H9 (cell line): ENCODE data around the gene IL6R. TPM values are rescaled to one million over a fixed set of nuclear protein-coding genes. Genes with fewer than 3 reads are reported as not detected.
A peak's percentile ranks its signal among the peaks of the same experiment; 100 is the strongest.

ENCODE experiments used
- DNase-seq: peaks from one replicate; pipeline ENCODE4 v3.0.0-alpha.2; 2017
- H2AFZ ChIP-seq: one replicate; pipeline ENCODE4 v1.6.1; 2013; ENCODE audit warnings: mild to moderate bottlenecking, low read length, control low read depth, moderate library complexity
- H2AK5ac ChIP-seq: 2 replicates; pipeline ENCODE4 v1.6.1; 2013; ENCODE audit warnings: low read length, control low read depth, mixed read lengths; ENCODE audit not compliant: insufficient read length
- H2BK120ac ChIP-seq: one replicate; pipeline ENCODE4 v1.6.1; 2013; ENCODE audit warnings: low read depth, mild to moderate bottlenecking, low read length, control low read depth, inconsistent platforms; ENCODE audit not compliant: poor library complexity, severe bottlenecking
- H2BK12ac ChIP-seq: 2 replicates; pipeline ENCODE4 v1.6.1; 2013; ENCODE audit warnings: low read length, control low read depth, mixed read lengths, low read depth; ENCODE audit not compliant: insufficient read length
- H2BK15ac ChIP-seq: 2 replicates; pipeline ENCODE4 v1.6.1; 2013; ENCODE audit warnings: low read depth, low read length, control low read depth
- H2BK20ac ChIP-seq: one replicate; pipeline ENCODE4 v1.6.1; 2013; ENCODE audit warnings: low read depth, mild to moderate bottlenecking, low read length, control low read depth, inconsistent platforms; ENCODE audit not compliant: poor library complexity, severe bottlenecking
- H2BK5ac ChIP-seq: 2 replicates; pipeline ENCODE4 v1.6.1; 2013; ENCODE audit warnings: low read length, control low read depth, mixed read lengths; ENCODE audit not compliant: insufficient read length
- H3K14ac ChIP-seq: 2 replicates; pipeline ENCODE4 v1.6.1; 2013; ENCODE audit warnings: low read length, control low read depth; ENCODE audit not compliant: insufficient read depth
- H3K18ac ChIP-seq: 2 replicates; pipeline ENCODE4 v1.6.1; 2013; ENCODE audit warnings: low read depth, mild to moderate bottlenecking, mixed read lengths, low read length, control low read depth; ENCODE audit not compliant: insufficient read length
- H3K23ac ChIP-seq: 2 replicates; pipeline ENCODE4 v1.6.1; 2013; ENCODE audit warnings: low read length, control low read depth, mixed read lengths, low read depth; ENCODE audit not compliant: insufficient read length
- H3K23me2 ChIP-seq: 2 replicates; pipeline ENCODE4 v1.6.1; 2013; ENCODE audit warnings: low read depth, mild to moderate bottlenecking, mixed read lengths, low read length, control low read depth; ENCODE audit not compliant: insufficient read length, poor library complexity, severe bottlenecking
- H3K27ac ChIP-seq: 2 replicates; pipeline ENCODE4 v1.5.1; 2013; ENCODE audit warnings: low read length, control low read depth, mixed read lengths, low read depth; ENCODE audit not compliant: insufficient read length
- H3K27me3 ChIP-seq: 2 replicates; pipeline ENCODE4 v1.6.1; 2013; ENCODE audit warnings: low read length, control low read depth, inconsistent platforms; ENCODE audit not compliant: insufficient read depth
- H3K4ac ChIP-seq: 2 replicates; pipeline ENCODE4 v1.6.1; 2013; ENCODE audit warnings: low read depth, mild to moderate bottlenecking, control low read depth, inconsistent platforms, low read length, moderate library complexity
- H3K4me1 ChIP-seq: 2 replicates; pipeline ENCODE4 v1.6.1; 2013; ENCODE audit warnings: low read length, control low read depth, inconsistent platforms; ENCODE audit not compliant: insufficient read depth
- H3K4me2 ChIP-seq: 2 replicates; pipeline ENCODE4 v1.6.1; 2013; ENCODE audit warnings: low read length, control low read depth, mixed read lengths; ENCODE audit not compliant: insufficient read length, insufficient read depth
- H3K56ac ChIP-seq: 2 replicates; pipeline ENCODE4 v1.6.1; 2013; ENCODE audit warnings: low read depth, mild to moderate bottlenecking, mixed read lengths, low read length, control low read depth; ENCODE audit not compliant: insufficient read length
- H3K79me1 ChIP-seq: 2 replicates; pipeline ENCODE4 v1.6.1; 2013; ENCODE audit warnings: low read depth, mild to moderate bottlenecking, moderate library complexity, low read length, control low read depth, inconsistent platforms; ENCODE audit not compliant: insufficient read depth, poor library complexity, severe bottlenecking
- H3K79me2 ChIP-seq: 2 replicates; pipeline ENCODE4 v1.6.1; 2013; ENCODE audit warnings: low read length, control low read depth, inconsistent platforms; ENCODE audit not compliant: insufficient read depth
- H3K9ac ChIP-seq: 2 replicates; pipeline ENCODE4 v1.6.1; 2013; ENCODE audit warnings: low read length, control low read depth, mixed read lengths; ENCODE audit not compliant: insufficient read length; ENCODE audit errors: extremely low read depth
- H3K9me3 ChIP-seq: one replicate; pipeline ENCODE4 v1.6.1; 2013; ENCODE audit warnings: low read depth, low read length, inconsistent platforms; ENCODE audit not compliant: control insufficient read depth
- H3T11ph ChIP-seq: one replicate; pipeline ENCODE4 v1.6.1; 2013; ENCODE audit warnings: mild to moderate bottlenecking, low read length, control low read depth, inconsistent platforms
- H4K20me1 ChIP-seq: one replicate; pipeline ENCODE4 v1.6.1; 2013; ENCODE audit not compliant: control insufficient read depth, insufficient read length, insufficient read depth
- H4K5ac ChIP-seq: 2 replicates; pipeline ENCODE4 v1.6.1; 2013; ENCODE audit warnings: low read depth, mild to moderate bottlenecking, mixed read lengths, low read length, control low read depth; ENCODE audit not compliant: insufficient read length
- H4K8ac ChIP-seq: replicated peaks from 2 replicates; pipeline ENCODE4 v1.6.1; 2013; ENCODE audit warnings: low read length, control low read depth, mixed read lengths, low read depth; ENCODE audit not compliant: insufficient read length
- H4K91ac ChIP-seq: 2 replicates; pipeline ENCODE4 v1.6.1; 2013; ENCODE audit warnings: low read depth, mild to moderate bottlenecking, moderate library complexity, mixed read lengths, low read length, control low read depth; ENCODE audit not compliant: insufficient read length
- H3K27ac Mint-ChIP-seq, 3 experiments: 2 replicates in 2 of 3; 3 replicates in 1 of 3; pipeline ENCODE4 v1.8.0; 2020 to 2021; ENCODE audit warnings: mixed read lengths in 3 of 3, mild to moderate bottlenecking in 1 of 3, moderate library complexity in 1 of 3
- H3K27me3 Mint-ChIP-seq: 2 replicates; pipeline ENCODE4 v1.8.0; 2021; ENCODE audit warnings: low read depth, mild to moderate bottlenecking, moderate library complexity, mixed read lengths
- H3K36me3 Mint-ChIP-seq, 3 experiments: 2 replicates in 2 of 3; 3 replicates in 1 of 3; pipeline ENCODE4 v1.8.0; 2020 to 2021; ENCODE audit warnings: low read depth in 3 of 3, mixed read lengths in 3 of 3; ENCODE audit not compliant: insufficient read depth in 1 of 3
- H3K4me1 Mint-ChIP-seq, 2 experiments: 2 replicates each; pipeline ENCODE4 v1.8.0; 2020; ENCODE audit warnings: mixed read lengths in 2 of 2
- H3K4me3 Mint-ChIP-seq, 2 experiments: 2 replicates in 1 of 2; 3 replicates in 1 of 2; pipeline ENCODE4 v1.8.0; 2020 to 2021; ENCODE audit warnings: mild to moderate bottlenecking in 2 of 2, mixed read lengths in 2 of 2, moderate library complexity in 1 of 2
- H3K9me3 Mint-ChIP-seq, 2 experiments: 2 replicates in 1 of 2; 3 replicates in 1 of 2; pipeline ENCODE4 v1.8.0; 2020; ENCODE audit warnings: mild to moderate bottlenecking in 2 of 2, mixed read lengths in 2 of 2, moderate library complexity in 1 of 2
- WGBS: extraction: QIAGEN DNeasy Blood & Tissue Kit; methylation state at CpG from one replicate; pipeline ENCODE4 v1.1.7; 2013; ENCODE audit warnings: missing lambda C conversion rate, low lambda C conversion rate, mixed read lengths; ENCODE audit not compliant: insufficient read length; ENCODE audit errors: extremely low coverage; 5-methylcytosine and 5-hydroxymethylcytosine counted together
- long read RNA-seq: library from polyadenylated mRNA; unstranded; transcript quantifications from one replicate; pipeline ENCODE4 v2.0.0, GENCODE V29; 2020
- total RNA-seq: library from RNA; stranded (reverse); gene quantifications from 2 replicates; pipeline ENCODE4 v1.2.1, GENCODE V29; 2021
- TF ChIP-seq, protein P1 (sequence below): fragments of 200-600 bp; sonication (generic); conservative IDR thresholded peaks from 3 replicates; pipeline ENCODE4 v1.8.0; 2021; ENCODE audit warnings: antibody characterized with exemption, mild to moderate bottlenecking

IL6R gene
- 1.7 and 2.8 TPM in 2 replicates for total RNA-seq
- long read RNA-seq, full-length matches to known transcripts: 6 of 8 reads
- long read RNA-seq, partial matches to known transcripts: 0 of 8 reads
- long read RNA-seq, other reads (novel, unspliced or antisense): 2 of 8 reads

DNA sequence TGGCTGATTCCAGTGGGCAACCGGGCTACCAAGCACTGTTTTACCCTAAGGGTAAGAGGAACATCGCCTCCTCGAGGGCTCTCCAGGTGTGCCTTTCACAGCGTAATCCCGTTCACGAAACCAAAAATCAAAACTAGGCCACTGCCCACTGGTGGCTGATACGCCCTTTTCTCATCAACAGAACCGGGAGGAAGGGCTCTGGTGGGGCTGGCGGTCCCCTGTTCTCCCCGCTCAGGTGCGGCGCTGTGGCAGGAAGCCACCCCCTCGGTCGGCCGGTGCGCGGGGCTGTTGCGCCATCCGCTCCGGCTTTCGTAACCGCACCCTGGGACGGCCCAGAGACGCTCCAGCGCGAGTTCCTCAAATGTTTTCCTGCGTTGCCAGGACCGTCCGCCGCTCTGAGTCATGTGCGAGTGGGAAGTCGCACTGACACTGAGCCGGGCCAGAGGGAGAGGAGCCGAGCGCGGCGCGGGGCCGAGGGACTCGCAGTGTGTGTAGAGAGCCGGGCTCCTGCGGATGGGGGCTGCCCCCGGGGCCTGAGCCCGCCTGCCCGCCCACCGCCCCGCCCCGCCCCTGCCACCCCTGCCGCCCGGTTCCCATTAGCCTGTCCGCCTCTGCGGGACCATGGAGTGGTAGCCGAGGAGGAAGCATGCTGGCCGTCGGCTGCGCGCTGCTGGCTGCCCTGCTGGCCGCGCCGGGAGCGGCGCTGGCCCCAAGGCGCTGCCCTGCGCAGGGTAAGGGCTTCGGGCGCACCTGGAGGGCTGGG is at the start of gene IL6R:
IL6R (plus strand) TSS at position 360 of the 763 bp plus-strand sequence; CDS start at position 647, 287 bp downstream.
- TF ChIP-seq, protein P1, sequence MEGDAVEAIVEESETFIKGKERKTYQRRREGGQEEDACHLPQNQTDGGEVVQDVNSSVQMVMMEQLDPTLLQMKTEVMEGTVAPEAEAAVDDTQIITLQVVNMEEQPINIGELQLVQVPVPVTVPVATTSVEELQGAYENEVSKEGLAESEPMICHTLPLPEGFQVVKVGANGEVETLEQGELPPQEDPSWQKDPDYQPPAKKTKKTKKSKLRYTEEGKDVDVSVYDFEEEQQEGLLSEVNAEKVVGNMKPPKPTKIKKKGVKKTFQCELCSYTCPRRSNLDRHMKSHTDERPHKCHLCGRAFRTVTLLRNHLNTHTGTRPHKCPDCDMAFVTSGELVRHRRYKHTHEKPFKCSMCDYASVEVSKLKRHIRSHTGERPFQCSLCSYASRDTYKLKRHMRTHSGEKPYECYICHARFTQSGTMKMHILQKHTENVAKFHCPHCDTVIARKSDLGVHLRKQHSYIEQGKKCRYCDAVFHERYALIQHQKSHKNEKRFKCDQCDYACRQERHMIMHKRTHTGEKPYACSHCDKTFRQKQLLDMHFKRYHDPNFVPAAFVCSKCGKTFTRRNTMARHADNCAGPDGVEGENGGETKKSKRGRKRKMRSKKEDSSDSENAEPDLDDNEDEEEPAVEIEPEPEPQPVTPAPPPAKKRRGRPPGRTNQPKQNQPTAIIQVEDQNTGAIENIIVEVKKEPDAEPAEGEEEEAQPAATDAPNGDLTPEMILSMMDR: peak; percentile 62
- H3K27me3 Mint-ChIP-seq: peaks cover 48% of the 10 kb centered on the region
- no peak within 1 kb of the TSS for H3K27ac ChIP-seq
- H3T11ph ChIP-seq: no peak within 1 kb of the TSS
- no peak within 1 kb of the TSS for H4K8ac ChIP-seq
- no peak within 1 kb of the TSS for H4K5ac ChIP-seq
- peak; percentile 86 for DNase-seq
- H4K20me1 ChIP-seq: no peaks in the 10 kb centered on the region
- no CpG with 5 or more reads among the region's 66 CpGs for WGBS
- no peak within 1 kb of the TSS for H2AK5ac ChIP-seq
- H3K27ac Mint-ChIP-seq: no peak within 1 kb of the TSS
- H3K27me3 ChIP-seq: peaks cover 6% of the 10 kb centered on the region; the same call in 1 of the 2 replicates
- no peak within 1 kb of the TSS for H2BK12ac ChIP-seq
- peak within 1 kb of the TSS; percentile 67 to 81 for H3K4me3 Mint-ChIP-seq
- H2BK120ac ChIP-seq: no peak within 1 kb of the TSS
- no peaks in the 10 kb centered on the region for H3K9me3 ChIP-seq
- H3K9me3 Mint-ChIP-seq: no peaks in the 10 kb centered on the region
- H3K23me2 ChIP-seq: peaks cover 11% of the 10 kb centered on the region
- H2BK20ac ChIP-seq: no peak within 1 kb of the TSS
- H3K23ac ChIP-seq: no peak within 1 kb of the TSS
- H2BK15ac ChIP-seq: no peak within 1 kb of the TSS
- no peak within 1 kb of the TSS for H3K4ac ChIP-seq
- H3K79me1 ChIP-seq: no peaks in the 10 kb centered on the region
- no peak within 1 kb of the TSS for H2BK5ac ChIP-seq
- H3K36me3 Mint-ChIP-seq: no peaks in the 10 kb centered on the region; a peak in 1 of 7 replicates
- no peak within 1 kb of the TSS for H3K56ac ChIP-seq
- peak within 1 kb of the TSS; percentile 85 for H3K4me2 ChIP-seq
- H3K79me2 ChIP-seq: no peaks in the 10 kb centered on the region
- H3K14ac ChIP-seq: peak within 1 kb of the TSS; percentile 89
- H3K4me1 ChIP-seq: no peaks in the 10 kb centered on the region; the same call in 1 of the 2 replicates
- H3K9ac ChIP-seq: no peak within 1 kb of the TSS
- no peak within 1 kb of the TSS for H4K91ac ChIP-seq
- peak within 1 kb of the TSS; percentile 67 for H3K18ac ChIP-seq
- peak within 1 kb of the TSS; percentile 22 for H2AFZ ChIP-seq
- H3K4me1 Mint-ChIP-seq: peaks cover 32 to 40% of the 10 kb centered on the region in 2 experiments
